Amniotic epithelial cell (primary cell): Measurements from ENCODE around the gene ZNF32.
A peak's percentile ranks its signal among the peaks of the same experiment; 100 is the strongest.
"Not testable (repeated sequence)": the region's sequence is repeated elsewhere in the genome, so short reads cannot be mapped to it uniquely, and the experiment has no call there.

ENCODE experiments used
- DNase-seq: peaks from one replicate; pipeline ENCODE4 v3.0.0-alpha.2; 2010; ENCODE audit warnings: low read depth

The ZNF32 gene

DNA sequence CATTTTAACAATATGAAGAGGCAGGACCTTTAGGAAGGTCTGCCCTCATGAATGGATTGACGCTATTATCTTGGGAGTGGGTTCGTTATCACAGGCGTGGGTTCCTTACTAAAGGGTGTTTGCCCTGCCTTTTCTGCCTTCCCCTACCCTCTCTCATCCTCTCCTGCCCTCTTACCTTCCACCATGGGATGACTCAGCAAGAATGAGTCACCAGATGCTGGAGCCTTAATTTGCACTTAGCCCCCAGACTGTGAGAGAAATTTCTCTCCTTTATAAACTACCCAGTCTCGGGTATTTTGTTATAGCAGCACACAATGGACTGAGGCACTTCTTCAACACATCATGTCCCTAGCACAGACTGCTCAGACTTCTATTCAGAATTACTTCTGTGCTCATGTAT is 31.4 kb upstream of the ZNF32 start:
- DNase-seq = no peak

GRCh38 chr10:43679509-43679908 is 30.8 kb upstream of the ZNF32 start:
- DNase-seq = no peak

DNA sequence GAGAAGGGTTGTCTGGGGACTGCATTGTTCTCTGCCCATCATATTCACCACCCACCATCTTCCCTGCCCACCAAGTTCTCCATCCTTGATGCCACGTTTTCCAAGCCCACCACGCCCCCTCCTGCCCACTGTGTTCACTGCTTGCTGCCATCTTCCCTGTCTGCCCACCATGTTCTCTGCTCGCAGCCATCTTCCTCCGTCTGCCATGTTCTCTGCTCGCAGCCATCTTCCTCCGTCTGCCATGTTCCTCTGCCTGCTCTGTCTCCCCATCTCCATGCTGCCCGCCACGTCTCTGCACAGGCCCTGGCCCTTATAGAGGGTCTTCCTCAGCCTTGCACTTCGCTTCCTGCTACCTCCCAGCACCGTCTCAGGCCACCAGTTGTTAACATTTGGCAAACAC is 30.0 kb upstream of the ZNF32 start:
- no peak for DNase-seq

DNA sequence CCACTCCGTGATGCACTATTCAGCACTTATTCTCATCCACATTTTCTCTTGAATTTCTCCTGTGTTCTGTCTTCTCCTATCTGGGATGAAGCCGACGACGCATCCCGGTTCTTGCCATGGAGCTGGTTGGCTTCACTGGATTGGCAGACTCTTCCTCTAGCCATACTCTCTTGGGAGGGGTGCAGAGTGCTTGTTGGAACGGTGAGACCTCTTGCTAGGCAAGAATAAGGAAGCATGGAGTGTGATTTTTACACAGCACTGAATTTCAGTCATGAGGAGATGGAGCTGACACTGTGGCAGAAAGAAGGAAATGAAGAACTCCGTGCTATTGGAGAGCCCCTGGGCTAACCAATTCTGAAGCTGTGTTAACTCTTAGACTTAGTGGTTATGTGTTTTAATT is 28.2 kb upstream of the ZNF32 start:
- no peak for DNase-seq

DNA sequence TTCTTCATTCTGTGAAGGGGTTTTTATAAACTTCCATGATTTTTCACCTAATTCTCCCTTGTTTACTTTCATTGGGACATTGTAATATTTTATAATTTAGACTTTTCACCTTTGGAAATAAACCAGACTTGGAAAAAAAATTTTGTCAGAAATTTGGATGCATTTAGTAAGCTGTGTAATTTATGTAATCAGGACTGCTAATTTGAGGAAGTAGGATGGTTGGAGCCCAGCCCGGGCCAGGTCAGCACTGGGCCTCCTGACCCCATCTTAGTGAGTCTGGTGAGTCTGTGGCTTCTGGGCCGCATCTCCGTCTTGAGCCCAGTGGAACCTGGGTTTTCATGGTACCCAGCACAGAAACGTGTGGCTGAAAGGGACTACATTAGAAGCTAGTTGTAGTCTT is 27.6 kb upstream of the ZNF32 start:
- DNase-seq = no peak

DNA sequence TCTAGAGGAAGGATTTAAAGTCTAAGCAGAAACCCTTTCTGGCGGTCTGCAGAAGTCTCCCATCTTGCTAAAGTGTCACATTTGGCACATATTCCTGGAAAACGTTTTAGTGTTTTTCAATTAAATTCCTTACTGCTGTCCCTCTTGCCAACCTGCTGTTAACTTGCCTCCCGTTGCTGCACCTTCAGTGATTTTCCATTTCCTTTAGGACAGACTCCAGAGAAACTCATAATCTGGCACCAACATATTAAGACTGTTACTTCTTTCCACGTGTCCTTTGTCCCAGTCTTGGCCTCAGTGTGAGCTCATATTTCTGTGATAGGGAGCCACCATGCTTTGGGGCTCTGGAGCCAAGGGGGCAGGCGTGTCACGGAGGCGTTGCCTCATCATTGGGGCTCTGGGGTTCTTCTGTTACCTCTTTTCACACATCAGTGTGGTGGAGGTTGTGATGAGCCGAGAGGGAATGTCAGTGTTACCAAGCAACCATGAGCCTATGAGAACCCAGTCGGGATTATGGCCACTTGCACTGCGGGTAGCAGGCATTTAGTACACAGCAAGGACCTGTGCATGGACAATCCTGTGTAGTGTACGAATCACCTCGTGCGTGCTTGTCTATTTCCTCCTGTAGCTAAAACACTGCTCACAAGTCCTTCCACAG is 26.0 kb upstream of the ZNF32 start:
- no peak for DNase-seq

- no peak for DNase-seq
Observed at GRCh38 chr10:43673471-43673870, 24.8 kb upstream of the ZNF32 start.

- DNase-seq = peak; percentile 61
Observed at GRCh38 chr10:43671659-43672531, 23.2 kb upstream of the ZNF32 start.

GRCh38 chr10:43669386-43669785 is 20.7 kb upstream of the ZNF32 start:
- no peak for DNase-seq

GRCh38 chr10:43667761-43668386 is 19.2 kb upstream of the ZNF32 start:
- DNase-seq = no peak

- DNase-seq = no peak
Observed at GRCh38 chr10:43667317-43667731, 18.6 kb upstream of the ZNF32 start.

GRCh38 chr10:43666552-43666951 is 17.9 kb upstream of the ZNF32 start:
- DNase-seq = no peak

DNA sequence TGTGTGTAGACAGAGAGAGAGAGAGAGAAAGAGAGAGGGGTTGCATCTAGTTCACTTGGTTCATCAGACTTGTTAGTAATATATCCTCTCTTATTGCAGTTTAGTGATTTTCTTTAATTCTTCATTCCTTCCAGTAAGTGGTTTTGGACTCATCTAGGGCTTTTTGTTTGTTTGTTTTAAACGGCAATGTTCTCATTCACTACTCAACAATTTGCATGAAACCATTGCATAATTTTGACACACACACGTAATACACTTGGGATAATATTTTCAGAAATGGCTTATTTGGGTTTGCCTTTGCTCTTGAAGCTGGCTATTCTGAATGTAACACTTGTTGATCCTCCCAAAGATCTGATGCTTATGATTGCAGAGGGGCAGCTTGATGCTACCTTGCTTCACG is 16.4 kb upstream of the ZNF32 start:
- DNase-seq = no peak

GRCh38 chr10:43658227-43658626 is 9.5 kb upstream of the ZNF32 start:
- DNase-seq = no peak

- DNase-seq = no peak
Observed at GRCh38 chr10:43655311-43655710, 6.6 kb upstream of the ZNF32 start.

DNA sequence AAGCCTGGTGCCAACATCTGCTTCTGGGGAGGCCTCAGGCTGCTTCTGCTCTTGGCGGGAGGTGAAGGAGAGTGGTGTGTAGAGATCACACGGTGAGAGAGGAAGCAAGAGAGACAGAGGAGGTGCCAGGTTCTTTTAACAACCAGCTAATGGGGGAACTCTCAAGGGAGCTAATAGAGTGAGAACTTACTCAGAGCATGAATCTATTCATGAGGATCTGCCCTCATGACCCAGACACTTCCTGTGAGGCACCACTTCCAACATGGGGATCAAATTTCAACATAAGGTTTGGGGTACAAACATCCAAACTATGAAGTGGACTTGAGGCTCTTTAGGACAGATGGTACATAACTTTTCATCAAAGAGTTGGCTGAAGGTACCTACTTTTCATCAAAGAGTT is 5.1 kb upstream of the ZNF32 start:
- no peak for DNase-seq

DNA sequence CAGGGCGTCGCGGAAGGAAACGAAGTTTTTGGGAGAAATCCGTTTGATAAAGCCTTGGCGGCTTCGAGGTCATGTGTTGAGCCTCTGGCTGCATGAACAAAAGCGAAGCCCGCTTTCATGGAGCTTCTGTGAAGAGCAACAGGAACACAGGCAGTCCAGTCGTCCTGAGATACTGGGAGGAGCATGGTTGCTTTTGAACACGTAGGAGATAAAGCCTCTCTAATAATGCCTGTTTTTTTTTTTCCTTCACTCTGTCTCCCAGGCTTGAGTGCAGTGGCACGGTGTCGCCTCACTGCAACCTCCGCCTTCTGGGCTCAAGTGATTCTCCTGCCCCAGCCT is 473 bp upstream of the ZNF32 start:
- peak; percentile 32 for DNase-seq

- no peak for DNase-seq
Observed at GRCh38 chr10:43648095-43648397, 635 bp downstream of the ZNF32 start.

DNA sequence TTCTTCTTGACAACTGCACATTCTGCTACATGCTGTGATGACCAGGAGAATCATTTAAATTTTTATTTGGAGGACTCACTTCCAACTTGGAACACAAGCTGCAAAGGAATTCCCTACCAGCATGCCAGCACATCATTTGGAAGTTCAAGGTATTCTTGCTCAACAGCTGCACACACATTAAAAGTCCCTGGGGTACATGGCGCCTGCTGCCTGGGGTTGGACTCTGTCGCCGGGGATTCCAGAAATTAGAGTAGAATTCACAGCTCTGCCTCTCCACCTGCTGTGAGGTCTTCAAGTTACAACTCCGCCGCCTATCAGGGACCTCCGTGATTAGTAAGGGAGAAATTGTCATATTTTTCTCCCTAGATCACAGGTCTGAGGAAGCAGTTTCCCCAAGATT is 1.1 kb downstream of the ZNF32 start:
- DNase-seq = no peak

- DNase-seq = no peak
Observed at GRCh38 chr10:43645866-43646265, 2.8 kb downstream of the ZNF32 start.

DNA sequence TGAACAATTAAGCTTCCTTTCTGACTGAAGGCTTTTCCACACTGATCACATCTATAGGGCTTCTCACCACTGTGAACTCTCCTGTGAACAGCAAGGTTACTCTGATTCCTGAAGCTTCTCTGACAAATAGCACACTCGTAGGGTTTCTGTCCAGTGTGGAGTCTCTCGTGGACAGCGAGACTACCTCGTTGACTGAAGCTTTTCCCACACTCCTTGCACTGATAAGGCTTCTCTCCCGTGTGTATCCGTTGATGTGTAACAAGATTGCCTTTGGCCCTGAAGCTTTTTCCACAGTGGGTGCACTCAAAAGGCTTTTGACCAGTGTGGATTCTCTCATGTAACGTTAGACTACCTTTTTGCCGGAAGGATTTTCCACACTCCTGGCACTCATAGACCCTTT is 4.4 kb downstream of the ZNF32 start:
- peak; percentile 64 for DNase-seq

GRCh38 chr10:43640603-43641002 is 8.1 kb downstream of the ZNF32 start:
- DNase-seq = no peak

DNA sequence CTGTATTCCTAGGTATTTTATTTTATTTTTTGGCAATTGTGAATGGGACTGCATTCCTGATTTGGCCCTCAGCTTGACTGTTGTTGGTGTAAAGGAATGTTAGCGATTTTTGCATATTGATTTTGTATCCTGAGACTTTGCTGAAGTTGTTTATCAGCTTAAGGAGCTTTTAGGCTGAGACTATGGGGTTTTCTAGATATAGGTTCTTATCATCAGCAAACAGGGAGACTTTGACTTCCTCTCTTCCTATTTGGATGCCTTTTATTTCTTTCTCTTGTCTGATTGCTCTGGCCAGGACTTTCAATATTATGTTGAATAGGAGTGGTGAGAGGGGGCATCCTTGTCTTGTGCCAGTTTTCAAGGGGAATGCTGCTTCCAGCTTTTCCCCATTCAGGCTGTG is 12.9 kb downstream of the ZNF32 start:
- not testable (repeated sequence) for DNase-seq

GRCh38 chr10:43628956-43629355 is 19.7 kb downstream of the ZNF32 start:
- no peak for DNase-seq
